HG03097 (cell line): ENCODE measurements around the gene ADARB2.
"Not testable (repeated sequence)": the region's sequence is repeated elsewhere in the genome, so short reads cannot be mapped to it uniquely, and the experiment has no call there.

Experiments
- ATAC-seq: cut with Tn5 transposase; IDR thresholded peaks from one replicate; pipeline ENCODE4 v1.9.1; 2021; ENCODE audit not compliant: unreplicated experiment, low FRiP score

The ADARB2 gene

GRCh38 chr10:1347525-1347924, 389.8 kb downstream of the ADARB2 start:
- no peak for ATAC-seq

GRCh38 chr10:1346201-1346600, 391.1 kb downstream of the ADARB2 start:
- ATAC-seq = no peak

- ATAC-seq = no peak
Observed at GRCh38 chr10:1345368-1345767, 392.0 kb downstream of the ADARB2 start.

- ATAC-seq = no peak
Observed at GRCh38 chr10:1344846-1345245, 392.5 kb downstream of the ADARB2 start.

- ATAC-seq = no peak
Observed at GRCh38 chr10:1344408-1344807, 392.9 kb downstream of the ADARB2 start.

GRCh38 chr10:1343176-1343575, 394.1 kb downstream of the ADARB2 start:
- no peak for ATAC-seq

- ATAC-seq = not testable (repeated sequence)
Observed at GRCh38 chr10:1341052-1341451, 396.3 kb downstream of the ADARB2 start.

- no peak for ATAC-seq
Observed at GRCh38 chr10:1339396-1339795, 397.9 kb downstream of the ADARB2 start.

GRCh38 chr10:1335642-1336041, 401.7 kb downstream of the ADARB2 start:
- ATAC-seq = no peak

- ATAC-seq = no peak
Observed at GRCh38 chr10:1333981-1334380, 403.3 kb downstream of the ADARB2 start.

GRCh38 chr10:1331560-1331959, 405.8 kb downstream of the ADARB2 start:
- ATAC-seq = no peak

- ATAC-seq = no peak
Observed at GRCh38 chr10:1329622-1330021, 407.7 kb downstream of the ADARB2 start.

- no peak for ATAC-seq
Observed at GRCh38 chr10:1328981-1329614, 408.2 kb downstream of the ADARB2 start.

- ATAC-seq = no peak
Observed at GRCh38 chr10:1328161-1328823, 409.0 kb downstream of the ADARB2 start.

GRCh38 chr10:1327759-1328158, 409.6 kb downstream of the ADARB2 start:
- no peak for ATAC-seq

GRCh38 chr10:1326514-1326913, 410.8 kb downstream of the ADARB2 start:
- ATAC-seq = not testable (repeated sequence)

GRCh38 chr10:1324903-1325302, 412.4 kb downstream of the ADARB2 start:
- no peak for ATAC-seq

GRCh38 chr10:1323951-1324350, 413.4 kb downstream of the ADARB2 start:
- peak; percentile 48 for ATAC-seq

- no peak for ATAC-seq
Observed at GRCh38 chr10:1320739-1321320, 416.5 kb downstream of the ADARB2 start.

GRCh38 chr10:1316809-1317143, 420.5 kb downstream of the ADARB2 start:
- no peak for ATAC-seq

- ATAC-seq = no peak
Observed at GRCh38 chr10:1316121-1316808, 421.1 kb downstream of the ADARB2 start.

- no peak for ATAC-seq
Observed at GRCh38 chr10:1315178-1315577, 422.1 kb downstream of the ADARB2 start.
